SK-N-SH (cell line): ENCODE data around the gene S100A16. TPM values are rescaled to one million over a fixed set of nuclear protein-coding genes. Genes with fewer than 3 reads are reported as not detected.
"Not testable (repeated sequence)": the region's sequence is repeated elsewhere in the genome, so short reads cannot be mapped to it uniquely, and the experiment has no call there.

Experiments
- CTCF ChIA-PET: fragments of 300-600, 350-600 bp; formaldehyde crosslinking; extraction: SDS; loops from one replicate; lab custom pipeline; 2021; lab: Yijun Ruan, JAX
- POLR2A ChIA-PET: fragments of 350-600 bp; sonication (Branson Sonifier 250); formaldehyde crosslinking; extraction: SDS; loops from one replicate; lab custom pipeline; 2020; ENCODE audit warnings: antibody characterized with exemption, inconsistent platforms; lab: Yijun Ruan, JAX
- DNase-seq: peaks from one replicate; pipeline ENCODE4 v3.0.0; 2012
- H2AFZ ChIP-seq: fragments of 200-600 bp; sonication (generic); 2 replicates; pipeline ENCODE4 v1.8.1; 2016; ENCODE audit warnings: antibody characterized with exemption, mild to moderate bottlenecking, low read depth
- H3F3A ChIP-seq: fragments of 200-600 bp; sonication (generic); replicated peaks from 2 replicates; pipeline ENCODE3; 2016; ENCODE audit warnings: antibody characterized with exemption, mild to moderate bottlenecking; ENCODE audit not compliant: insufficient read depth
- H3K27ac ChIP-seq, 2 experiments: fragments of 200-500 bp in 1 of 2; fragments of 200-600 bp in 1 of 2; sonication (Bioruptor generic) in 1 of 2; sonication (generic), shearing (Covaris generic) in 1 of 2; 2 replicates each; pipeline versions ENCODE4 v1.5.1 to v1.6.1; 2014 to 2016; ENCODE audit warnings: low read depth in 2 of 2, inconsistent platforms in 1 of 2, low read length in 1 of 2, mild to moderate bottlenecking in 1 of 2, mixed read lengths in 1 of 2
- H3K27me3 ChIP-seq: fragments of 200-600 bp; sonication (generic), shearing (Covaris generic); 2 replicates; pipeline ENCODE4 v1.6.1; 2016; ENCODE audit warnings: mixed run types; ENCODE audit not compliant: insufficient read depth
- H3K36me3 ChIP-seq, 2 experiments: fragments of 200-500 bp in 1 of 2; fragments of 200-600 bp in 1 of 2; sonication (Bioruptor generic) in 1 of 2; sonication (generic) in 1 of 2; replicated peaks in 1 of 2; 2 replicates each; pipeline versions ENCODE3 to v1.5.1; 2014 to 2016; ENCODE audit warnings: low read length in 1 of 2, mild to moderate bottlenecking in 1 of 2; ENCODE audit not compliant: insufficient read depth in 2 of 2, control insufficient read depth in 1 of 2
- H3K4me1 ChIP-seq, 2 experiments: fragments of 200-500 bp in 1 of 2; fragments of 200-600 bp in 1 of 2; sonication (Bioruptor generic) in 1 of 2; sonication (generic), shearing (Covaris generic) in 1 of 2; 2 replicates each; pipeline versions ENCODE4 v1.5.1 to v1.6.1; 2014 to 2016; ENCODE audit warnings: low read depth in 1 of 2, low read length in 1 of 2, mixed run types in 1 of 2; ENCODE audit not compliant: insufficient read depth in 2 of 2, control insufficient read depth in 1 of 2
- H3K4me2 ChIP-seq: fragments of 200-600 bp; sonication (generic), shearing (Covaris generic); 2 replicates; pipeline ENCODE4 v1.6.1; 2017; ENCODE audit warnings: mixed run types
- H3K4me3 ChIP-seq, 2 experiments: fragments of 200-500 bp in 1 of 2; fragments of 200-600 bp in 1 of 2; sonication (Bioruptor generic) in 1 of 2; sonication (generic), shearing (Covaris generic) in 1 of 2; 2 replicates each; pipeline versions ENCODE4 v1.5.1 to v1.8.1; 2014 to 2016; ENCODE audit warnings: low read depth in 2 of 2, inconsistent platforms in 1 of 2, low read length in 1 of 2, mild to moderate bottlenecking in 1 of 2, mixed read lengths in 1 of 2, moderate library complexity in 1 of 2
- H3K79me2 ChIP-seq: fragments of 200-600 bp; sonication (generic); 2 replicates; pipeline ENCODE4 v1.8.1; 2017; ENCODE audit warnings: mild to moderate bottlenecking; ENCODE audit not compliant: insufficient read depth
- H3K9ac ChIP-seq: fragments of 200-600 bp; sonication (generic); 2 replicates; pipeline ENCODE4 v1.6.1; 2017; ENCODE audit warnings: mixed run types
- H3K9me2 ChIP-seq: fragments of 200-600 bp; sonication (generic); 2 replicates; pipeline ENCODE4 v1.6.1; 2017; ENCODE audit warnings: mixed run types
- H3K9me3 ChIP-seq: fragments of 200-600 bp; sonication (generic); 2 replicates; pipeline ENCODE4 v1.6.1; 2017; ENCODE audit warnings: mixed run types, mild to moderate bottlenecking, moderate library complexity
- H4K20me1 ChIP-seq: fragments of 200-600 bp; sonication (generic); 2 replicates; pipeline ENCODE4 v1.6.1; 2017; ENCODE audit warnings: mild to moderate bottlenecking, mixed run types; ENCODE audit not compliant: insufficient read depth
- CTCF ChIP-seq: fragments of 200-600 bp; sonication (generic); IDR thresholded peaks from 2 replicates; pipeline ENCODE4 v1.6.1; 2017; ENCODE audit warnings: antibody characterized with exemption, mild to moderate bottlenecking, moderate library complexity
- ELF1 ChIP-seq: IDR thresholded peaks from 2 replicates; pipeline ENCODE4 v1.4.0; 2012
- EZH2phosphoT487 ChIP-seq: fragments of 200-600 bp; sonication (generic); IDR thresholded peaks from 2 replicates; pipeline ENCODE4 v1.6.1; 2017; ENCODE audit warnings: low read depth, mixed run types, mild to moderate bottlenecking, antibody characterized with exemption, moderate library complexity, borderline replicate concordance
- FOSL2 ChIP-seq: IDR thresholded peaks from 2 replicates; pipeline ENCODE4 v1.4.0; 2012; ENCODE audit warnings: low read depth, mild to moderate bottlenecking, moderate library complexity, borderline replicate concordance
- FOXJ3 ChIP-seq: sonication (generic); formaldehyde crosslinking; IDR thresholded peaks from 2 replicates; pipeline ENCODE4 v1.5.1; 2020; ENCODE audit warnings: mild to moderate bottlenecking, missing genetic modification reagents
- FOXM1 ChIP-seq: IDR thresholded peaks from 2 replicates; pipeline ENCODE4 v1.4.0; 2012; ENCODE audit warnings: low read depth, mild to moderate bottlenecking
- GABPA ChIP-seq: IDR thresholded peaks from 2 replicates; pipeline ENCODE4 v1.4.0; 2012; ENCODE audit warnings: low read depth, mild to moderate bottlenecking
- MAX ChIP-seq: IDR thresholded peaks from 2 replicates; pipeline ENCODE4 v1.4.0; 2012; ENCODE audit warnings: low read depth
- MXI1 ChIP-seq: IDR thresholded peaks from 2 replicates; pipeline ENCODE4 v1.6.1; 2012; ENCODE audit warnings: mild to moderate bottlenecking, low read depth, low read length, improper control_type of control experiment
- NFIC ChIP-seq: IDR thresholded peaks from 2 replicates; pipeline ENCODE4 v1.4.0; 2012; ENCODE audit warnings: borderline replicate concordance
- SIN3A ChIP-seq: IDR thresholded peaks from 2 replicates; pipeline ENCODE4 v1.6.1; 2012; ENCODE audit warnings: low read depth, mild to moderate bottlenecking, low read length, moderate library complexity, borderline replicate concordance
- SMC3 ChIP-seq: IDR thresholded peaks from 2 replicates; pipeline ENCODE4 v1.6.1; 2012; ENCODE audit warnings: low read depth, low read length, improper control_type of control experiment
- USF1 ChIP-seq: IDR thresholded peaks from 2 replicates; pipeline ENCODE4 v1.4.0; 2012; ENCODE audit warnings: low read depth, borderline replicate concordance
- YY1 ChIP-seq: IDR thresholded peaks from 2 replicates; pipeline ENCODE4 v1.4.0; 2012; ENCODE audit warnings: low read depth, mild to moderate bottlenecking
- ZBTB33 ChIP-seq: IDR thresholded peaks from 2 replicates; pipeline ENCODE4 v1.4.0; 2012; ENCODE audit warnings: low read depth, borderline replicate concordance
- WGBS: methylation state at CpG from one replicate; pipeline ENCODE4 v1.1.6; 2017; ENCODE audit warnings: low lambda C conversion rate; 5-methylcytosine and 5-hydroxymethylcytosine counted together
- polyA plus RNA-seq, 3 experiments: library from polyadenylated mRNA; depleted of rRNA; stranded (reverse); fragments of >200 nt; gene quantifications; 2 replicates each; pipeline ENCODE4 v1.2.3, GENCODE V29; 2012

S100A16 gene
- polyA plus RNA-seq, 1 of the 3 experiments (the other 2 are of a cell fraction), result 512 TPM

GRCh38 chr1:153642161-153642560 is 29.2 kb upstream of the S100A16 start:
- POLR2A ChIA-PET, result no interaction called here
- no peaks in the 10 kb centered on the region for H3K4me1 ChIP-seq
- no peak overlapping the region for H2AFZ ChIP-seq
- WGBS, result 92% methylated on average over 11 of the region's 11 CpGs
- H3K4me2 ChIP-seq, result no peak overlapping the region
- no peaks in the 10 kb centered on the region for H3K9me3 ChIP-seq
- peaks cover 82 to 92% of the 10 kb centered on the region in 2 experiments for H3K36me3 ChIP-seq
- no peak overlapping the region for H3K4me3 ChIP-seq
- H4K20me1 ChIP-seq, result no peaks in the 10 kb centered on the region
- no peak overlapping the region for H3K27ac ChIP-seq
- DNase-seq, result no peak
- H3F3A ChIP-seq, result peaks cover 36% of the 10 kb centered on the region
- TF ChIP-seq SMC3 (no peak), YY1 (no peak), NFIC (no peak), GABPA (no peak), ELF1 (no peak), ZBTB33 (no peak), USF1 (no peak), MXI1 (no peak), EZH2phosphoT487 (no peak), FOXM1 (no peak), MAX (no peak), CTCF (no peak), FOXJ3 (CRISPR knock-in tag) (no peak)
- TF ChIP-seq, all 33 proteins: peak for 0
- no peak overlapping the region for H3K9ac ChIP-seq
- H3K79me2 ChIP-seq, result peaks cover 60% of the 10 kb centered on the region
- H3K27me3 ChIP-seq, result no peaks in the 10 kb centered on the region
- CTCF ChIA-PET, result no interaction called here
- no peaks in the 10 kb centered on the region for H3K9me2 ChIP-seq

GRCh38 chr1:153640861-153641260 is 27.9 kb upstream of the S100A16 start:
- Histone ChIP-seq H3K27me3 (no peaks in the 10 kb centered on the region), H3K36me3 (peaks cover 90 to 96% of the 10 kb centered on the region in 2 experiments), H2AFZ (no peak overlapping the region), H3K9me3 (no peaks in the 10 kb centered on the region), H3K9ac (no peak overlapping the region), H3F3A (peaks cover 34% of the 10 kb centered on the region), H3K27ac (no peak overlapping the region), H3K4me2 (no peak overlapping the region), H4K20me1 (no peaks in the 10 kb centered on the region; the same call in 1 of the 2 replicates), H3K9me2 (no peaks in the 10 kb centered on the region), H3K4me1 (no peaks in the 10 kb centered on the region; a peak in 1 of 4 replicates), H3K4me3 (no peak overlapping the region), H3K79me2 (peaks cover 73% of the 10 kb centered on the region)
- 84% methylated on average over 6 of the region's 6 CpGs for WGBS
- DNase-seq, result no peak
- TF ChIP-seq MXI1 (no peak), SIN3A (no peak), GABPA (no peak), ZBTB33 (no peak), FOSL2 (no peak)
- ChIA-PET POLR2A (no interaction called here), CTCF (interaction anchor here (1.0 to 1.2 kb wide), 2 partner anchors 14 to 42 kb away, joined by 3 to 4 read pairs; no protein-coding TSS in a partner anchor)

GRCh38 chr1:153640213-153640612 is 27.3 kb upstream of the S100A16 start:
- H3K9me2 ChIP-seq, H2AFZ ChIP-seq, DNase-seq, H3K9ac ChIP-seq, H3K9me3 ChIP-seq, H4K20me1 ChIP-seq, H3K4me1 ChIP-seq, H3K4me2 ChIP-seq, H3K4me3 ChIP-seq, POLR2A ChIA-PET, H3K27ac ChIP-seq, H3K27me3 ChIP-seq: not testable (repeated sequence)
- peaks cover 28% of the 10 kb centered on the region for H3F3A ChIP-seq
- peaks cover 80% of the 10 kb centered on the region for H3K79me2 ChIP-seq
- peaks cover 83 to 95% of the 10 kb centered on the region in 2 experiments for H3K36me3 ChIP-seq
- WGBS, result 99% methylated on average over 5 of the region's 5 CpGs
- CTCF ChIA-PET, result interaction anchor here (1.0 to 3.3 kb wide), 4 partner anchors 15 to 68 kb away, joined by 3 to 13 read pairs (median 8); no protein-coding TSS in a partner anchor
